ENCODE data around the gene MYBBP1A. TPM values are rescaled to one million over a fixed set of nuclear protein-coding genes. Genes with fewer than 3 reads are reported as not detected.

The MYBBP1A gene
- polyA plus RNA-seq, 2 donors, result 32.6 to 44.8 TPM

- Histone ChIP-seq H3K27me3 (ENCODE audit: control insufficient read depth in 1 of 2, insufficient read depth in 2 of 2, low read length in 2 of 2) (no peaks in the 10 kb centered on the region), H3K36me3 (ENCODE audit: control insufficient read depth in 2 of 2, insufficient read depth in 2 of 2, low read length in 1 of 2) (no peaks in the 10 kb centered on the region), H3K4me1 (ENCODE audit: control insufficient read depth in 2 of 2, insufficient read depth in 2 of 2, low read length in 1 of 2) (no peaks in the 10 kb centered on the region), H3K27ac (ENCODE audit: low read depth in 2 of 2, low read length in 1 of 2) (no peak overlapping the region), H3K4me3 (ENCODE audit: low read depth in 1 of 2, low read length in 2 of 2) (no peak overlapping the region), H3K9me3 (ENCODE audit: control insufficient read depth in 2 of 2, insufficient read depth in 1 of 2, low read depth in 1 of 2, low read length in 1 of 2) (no peaks in the 10 kb centered on the region)
- WGBS, 2 donors, result 73 to 78% methylated on average over 17 to 18 of the region's 18 CpGs
These were observed 21.6 kb upstream of the MYBBP1A start for GRCh38 chr17:4576729-4577322.

GRCh38 chr17:4576161-4576558 is 21.0 kb upstream of the MYBBP1A start:
- WGBS, 2 donors, result 78 to 79% methylated on average over 6 of the region's 6 CpGs
- H3K36me3 ChIP-seq (ENCODE audit: control insufficient read depth in 2 of 2, insufficient read depth in 2 of 2, low read length in 1 of 2), result no peaks in the 10 kb centered on the region
- H3K27me3 ChIP-seq (ENCODE audit: control insufficient read depth in 1 of 2, insufficient read depth in 2 of 2, low read length in 2 of 2), result no peaks in the 10 kb centered on the region
- H3K9me3 ChIP-seq (ENCODE audit: control insufficient read depth in 2 of 2, insufficient read depth in 1 of 2, low read depth in 1 of 2, low read length in 1 of 2), result no peaks in the 10 kb centered on the region
- no peaks in the 10 kb centered on the region for H3K4me1 ChIP-seq (ENCODE audit: control insufficient read depth in 2 of 2, insufficient read depth in 2 of 2, low read length in 1 of 2)
- H3K27ac ChIP-seq (ENCODE audit: low read depth in 2 of 2, low read length in 1 of 2), result no peak overlapping the region
- no peak overlapping the region for H3K4me3 ChIP-seq (ENCODE audit: low read depth in 1 of 2, low read length in 2 of 2)

GRCh38 chr17:4574448-4575045 is 19.4 kb upstream of the MYBBP1A start:
- H3K27ac ChIP-seq (ENCODE audit: low read depth in 2 of 2, low read length in 1 of 2), result no peak overlapping the region
- H3K36me3 ChIP-seq (ENCODE audit: control insufficient read depth in 2 of 2, insufficient read depth in 2 of 2, low read length in 1 of 2), result no peaks in the 10 kb centered on the region
- H3K27me3 ChIP-seq (ENCODE audit: control insufficient read depth in 1 of 2, insufficient read depth in 2 of 2, low read length in 2 of 2), result no peaks in the 10 kb centered on the region
- H3K9me3 ChIP-seq (ENCODE audit: control insufficient read depth in 2 of 2, insufficient read depth in 1 of 2, low read depth in 1 of 2, low read length in 1 of 2), result no peaks in the 10 kb centered on the region
- H3K4me3 ChIP-seq (ENCODE audit: low read depth in 1 of 2, low read length in 2 of 2), result no peak overlapping the region
- H3K4me1 ChIP-seq (ENCODE audit: control insufficient read depth in 2 of 2, insufficient read depth in 2 of 2, low read length in 1 of 2), result no peaks in the 10 kb centered on the region
- WGBS, 2 donors, result 93 to 97% methylated on average over 9 of the region's 9 CpGs

GRCh38 chr17:4573669-4574068 is 18.5 kb upstream of the MYBBP1A start:
- Histone ChIP-seq H3K27me3 (ENCODE audit: control insufficient read depth in 1 of 2, insufficient read depth in 2 of 2, low read length in 2 of 2) (no peaks in the 10 kb centered on the region), H3K27ac (ENCODE audit: low read depth in 2 of 2, low read length in 1 of 2) (no peak overlapping the region), H3K36me3 (ENCODE audit: control insufficient read depth in 2 of 2, insufficient read depth in 2 of 2, low read length in 1 of 2) (no peaks in the 10 kb centered on the region), H3K4me1 (ENCODE audit: control insufficient read depth in 2 of 2, insufficient read depth in 2 of 2, low read length in 1 of 2) (no peaks in the 10 kb centered on the region), H3K4me3 (ENCODE audit: low read depth in 1 of 2, low read length in 2 of 2) (no peak overlapping the region), H3K9me3 (ENCODE audit: control insufficient read depth in 2 of 2, insufficient read depth in 1 of 2, low read depth in 1 of 2, low read length in 1 of 2) (no peaks in the 10 kb centered on the region)
- WGBS, 2 donors, result 39 to 51% methylated on average over 7 of the region's 7 CpGs

GRCh38 chr17:4573115-4573514 is 17.9 kb upstream of the MYBBP1A start:
- Histone ChIP-seq H3K4me1 (ENCODE audit: control insufficient read depth in 2 of 2, insufficient read depth in 2 of 2, low read length in 1 of 2) (no peaks in the 10 kb centered on the region), H3K27me3 (ENCODE audit: control insufficient read depth in 1 of 2, insufficient read depth in 2 of 2, low read length in 2 of 2) (no peaks in the 10 kb centered on the region), H3K4me3 (ENCODE audit: low read depth in 1 of 2, low read length in 2 of 2) (no peak overlapping the region), H3K27ac (ENCODE audit: low read depth in 2 of 2, low read length in 1 of 2) (no peak overlapping the region), H3K36me3 (ENCODE audit: control insufficient read depth in 2 of 2, insufficient read depth in 2 of 2, low read length in 1 of 2) (no peaks in the 10 kb centered on the region), H3K9me3 (ENCODE audit: control insufficient read depth in 2 of 2, insufficient read depth in 1 of 2, low read depth in 1 of 2, low read length in 1 of 2) (no peaks in the 10 kb centered on the region)
- WGBS, 2 donors, result 72 to 75% methylated on average over 4 of the region's 4 CpGs

- no peaks in the 10 kb centered on the region for H3K4me1 ChIP-seq (ENCODE audit: control insufficient read depth in 2 of 2, insufficient read depth in 2 of 2, low read length in 1 of 2)
- no peak overlapping the region for H3K27ac ChIP-seq (ENCODE audit: low read depth in 2 of 2, low read length in 1 of 2)
- H3K9me3 ChIP-seq (ENCODE audit: control insufficient read depth in 2 of 2, insufficient read depth in 1 of 2, low read depth in 1 of 2, low read length in 1 of 2), result no peaks in the 10 kb centered on the region
- WGBS, 2 donors, result 72 to 74% methylated on average over 9 of the region's 9 CpGs
- no peaks in the 10 kb centered on the region for H3K36me3 ChIP-seq (ENCODE audit: control insufficient read depth in 2 of 2, insufficient read depth in 2 of 2, low read length in 1 of 2)
- no peaks in the 10 kb centered on the region for H3K27me3 ChIP-seq (ENCODE audit: control insufficient read depth in 1 of 2, insufficient read depth in 2 of 2, low read length in 2 of 2)
- H3K4me3 ChIP-seq (ENCODE audit: low read depth in 1 of 2, low read length in 2 of 2), result no peak overlapping the region
These were observed 16.9 kb upstream of the MYBBP1A start for GRCh38 chr17:4572131-4572530.

- no peaks in the 10 kb centered on the region for H3K27me3 ChIP-seq (ENCODE audit: control insufficient read depth in 1 of 2, insufficient read depth in 2 of 2, low read length in 2 of 2)
- H3K4me3 ChIP-seq (ENCODE audit: low read depth in 1 of 2, low read length in 2 of 2), result no peak overlapping the region
- WGBS, 2 donors, result 75 to 93% methylated on average over 1 of the region's 1 CpG
- H3K27ac ChIP-seq (ENCODE audit: low read depth in 2 of 2, low read length in 1 of 2), result no peak overlapping the region
- no peaks in the 10 kb centered on the region for H3K4me1 ChIP-seq (ENCODE audit: control insufficient read depth in 2 of 2, insufficient read depth in 2 of 2, low read length in 1 of 2)
- H3K36me3 ChIP-seq (ENCODE audit: control insufficient read depth in 2 of 2, insufficient read depth in 2 of 2, low read length in 1 of 2), result no peaks in the 10 kb centered on the region
- H3K9me3 ChIP-seq (ENCODE audit: control insufficient read depth in 2 of 2, insufficient read depth in 1 of 2, low read depth in 1 of 2, low read length in 1 of 2), result no peaks in the 10 kb centered on the region
These were observed 14.4 kb upstream of the MYBBP1A start for GRCh38 chr17:4569591-4569990.

GRCh38 chr17:4566785-4567184 is 11.6 kb upstream of the MYBBP1A start:
- H3K36me3 ChIP-seq (ENCODE audit: control insufficient read depth in 2 of 2, insufficient read depth in 2 of 2, low read length in 1 of 2), result no peaks in the 10 kb centered on the region
- no peaks in the 10 kb centered on the region for H3K4me1 ChIP-seq (ENCODE audit: control insufficient read depth in 2 of 2, insufficient read depth in 2 of 2, low read length in 1 of 2)
- 25 to 27% methylated on average over 5 of the region's 5 CpGs for WGBS, 2 donors
- no peak overlapping the region for H3K4me3 ChIP-seq (ENCODE audit: low read depth in 1 of 2, low read length in 2 of 2)
- no peak overlapping the region for H3K27ac ChIP-seq (ENCODE audit: low read depth in 2 of 2, low read length in 1 of 2)
- H3K27me3 ChIP-seq (ENCODE audit: control insufficient read depth in 1 of 2, insufficient read depth in 2 of 2, low read length in 2 of 2), result no peaks in the 10 kb centered on the region
- no peaks in the 10 kb centered on the region for H3K9me3 ChIP-seq (ENCODE audit: control insufficient read depth in 2 of 2, insufficient read depth in 1 of 2, low read depth in 1 of 2, low read length in 1 of 2)

GRCh38 chr17:4565209-4566141 is 10.3 kb upstream of the MYBBP1A start:
- 30% methylated on average over 16 of the region's 16 CpGs for WGBS, 2 donors
- Histone ChIP-seq H3K4me1 (ENCODE audit: control insufficient read depth in 2 of 2, insufficient read depth in 2 of 2, low read length in 1 of 2) (peaks cover 2 to 5% of the 10 kb centered on the region in 2 donors), H3K27ac (ENCODE audit: low read depth in 2 of 2, low read length in 1 of 2) (no peak overlapping the region), H3K4me3 (ENCODE audit: low read depth in 1 of 2, low read length in 2 of 2) (no peak overlapping the region), H3K27me3 (ENCODE audit: control insufficient read depth in 1 of 2, insufficient read depth in 2 of 2, low read length in 2 of 2) (no peaks in the 10 kb centered on the region), H3K36me3 (ENCODE audit: control insufficient read depth in 2 of 2, insufficient read depth in 2 of 2, low read length in 1 of 2) (no peaks in the 10 kb centered on the region), H3K9me3 (ENCODE audit: control insufficient read depth in 2 of 2, insufficient read depth in 1 of 2, low read depth in 1 of 2, low read length in 1 of 2) (no peaks in the 10 kb centered on the region)

Measured in esophagus (tissue), 2 donors.